ENCODE data around the gene MED1.

DNA sequence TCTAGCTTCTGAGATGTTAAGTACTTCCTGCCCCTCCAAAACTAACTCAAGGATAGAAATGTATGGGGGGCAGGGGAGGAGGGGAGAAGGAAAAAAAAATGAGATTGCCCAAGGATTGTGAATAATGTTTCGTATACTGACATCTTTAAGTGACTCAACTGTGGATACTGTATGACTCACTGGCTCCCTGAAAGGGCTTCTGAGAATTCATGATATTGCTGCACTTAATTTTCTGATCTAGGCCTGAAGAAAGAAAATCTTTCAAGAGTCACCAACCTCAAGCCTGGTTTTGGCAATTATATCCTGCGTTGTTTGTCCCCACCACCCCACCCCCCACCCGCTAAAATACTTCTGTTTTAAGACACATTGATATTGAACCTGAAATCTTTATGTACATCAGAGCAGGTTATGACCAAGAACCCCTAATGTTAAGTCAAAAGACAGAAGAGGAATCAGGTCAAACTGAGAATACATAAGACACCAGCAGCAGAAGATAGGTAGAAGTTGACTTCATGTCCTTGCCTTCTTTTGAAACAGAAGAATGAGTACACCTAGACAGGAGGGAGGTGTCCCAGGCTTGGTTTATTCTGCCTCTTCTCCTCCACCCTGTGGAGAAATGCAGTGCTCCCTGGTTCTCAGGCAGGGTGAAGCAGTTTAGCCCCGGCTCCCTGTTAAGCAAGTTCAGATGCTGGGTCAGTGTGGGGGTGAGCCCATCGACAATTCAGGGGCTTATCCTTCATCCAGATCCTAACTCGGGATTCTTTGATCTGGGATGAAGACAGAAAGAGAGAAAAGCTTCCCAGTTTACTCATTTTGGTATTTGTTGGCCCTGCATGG, 46.3 kb downstream of the MED1 start:
- TF ChIP-seq EP300 (IDR thresholded peaks at IDR 0.05) = no peak
- TF ChIP-seq, protein P1, sequence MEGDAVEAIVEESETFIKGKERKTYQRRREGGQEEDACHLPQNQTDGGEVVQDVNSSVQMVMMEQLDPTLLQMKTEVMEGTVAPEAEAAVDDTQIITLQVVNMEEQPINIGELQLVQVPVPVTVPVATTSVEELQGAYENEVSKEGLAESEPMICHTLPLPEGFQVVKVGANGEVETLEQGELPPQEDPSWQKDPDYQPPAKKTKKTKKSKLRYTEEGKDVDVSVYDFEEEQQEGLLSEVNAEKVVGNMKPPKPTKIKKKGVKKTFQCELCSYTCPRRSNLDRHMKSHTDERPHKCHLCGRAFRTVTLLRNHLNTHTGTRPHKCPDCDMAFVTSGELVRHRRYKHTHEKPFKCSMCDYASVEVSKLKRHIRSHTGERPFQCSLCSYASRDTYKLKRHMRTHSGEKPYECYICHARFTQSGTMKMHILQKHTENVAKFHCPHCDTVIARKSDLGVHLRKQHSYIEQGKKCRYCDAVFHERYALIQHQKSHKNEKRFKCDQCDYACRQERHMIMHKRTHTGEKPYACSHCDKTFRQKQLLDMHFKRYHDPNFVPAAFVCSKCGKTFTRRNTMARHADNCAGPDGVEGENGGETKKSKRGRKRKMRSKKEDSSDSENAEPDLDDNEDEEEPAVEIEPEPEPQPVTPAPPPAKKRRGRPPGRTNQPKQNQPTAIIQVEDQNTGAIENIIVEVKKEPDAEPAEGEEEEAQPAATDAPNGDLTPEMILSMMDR (IDR thresholded peaks at IDR 0.05) = no peak

Data from stomach (tissue), 4 donors.